HCT116 (cell line): ENCODE results near the gene BTBD9.

Experiments
- CBX3 ChIP-seq: IDR thresholded peaks from 2 replicates; pipeline ENCODE4 v1.6.1; 2012; ENCODE audit warnings: low read depth
- POLR2A ChIP-seq: IDR thresholded peaks from 2 replicates; pipeline ENCODE4 v1.7.0; 2011; ENCODE audit warnings: borderline replicate concordance; ENCODE audit not compliant: insufficient read depth, insufficient read length; ENCODE audit errors: extremely low read depth
- RAD21 ChIP-seq: IDR thresholded peaks from 2 replicates; pipeline ENCODE4 v1.6.1; 2012; ENCODE audit warnings: low read depth, mild to moderate bottlenecking
- SIN3A ChIP-seq: IDR thresholded peaks from 2 replicates; pipeline ENCODE4 v1.6.1; 2012; ENCODE audit warnings: low read depth
- TF ChIP-seq, protein P1 (sequence below), 3 experiments: fragments of 200-600 bp in 1 of 3; sonication (generic) in 1 of 3; IDR thresholded peaks in 2 of 3; conservative IDR thresholded peaks in 1 of 3; 2 replicates each; pipeline ENCODE4 v1.5.1; 2012 to 2017; ENCODE audit warnings: low read depth in 2 of 3, low read length in 2 of 3, antibody characterized with exemption in 1 of 3, borderline replicate concordance in 1 of 3, control low read depth in 1 of 3, mild to moderate bottlenecking in 1 of 3, mixed read lengths in 1 of 3, mixed run types in 1 of 3, moderate library complexity in 1 of 3; ENCODE audit not compliant: insufficient read depth in 1 of 3

DNA sequence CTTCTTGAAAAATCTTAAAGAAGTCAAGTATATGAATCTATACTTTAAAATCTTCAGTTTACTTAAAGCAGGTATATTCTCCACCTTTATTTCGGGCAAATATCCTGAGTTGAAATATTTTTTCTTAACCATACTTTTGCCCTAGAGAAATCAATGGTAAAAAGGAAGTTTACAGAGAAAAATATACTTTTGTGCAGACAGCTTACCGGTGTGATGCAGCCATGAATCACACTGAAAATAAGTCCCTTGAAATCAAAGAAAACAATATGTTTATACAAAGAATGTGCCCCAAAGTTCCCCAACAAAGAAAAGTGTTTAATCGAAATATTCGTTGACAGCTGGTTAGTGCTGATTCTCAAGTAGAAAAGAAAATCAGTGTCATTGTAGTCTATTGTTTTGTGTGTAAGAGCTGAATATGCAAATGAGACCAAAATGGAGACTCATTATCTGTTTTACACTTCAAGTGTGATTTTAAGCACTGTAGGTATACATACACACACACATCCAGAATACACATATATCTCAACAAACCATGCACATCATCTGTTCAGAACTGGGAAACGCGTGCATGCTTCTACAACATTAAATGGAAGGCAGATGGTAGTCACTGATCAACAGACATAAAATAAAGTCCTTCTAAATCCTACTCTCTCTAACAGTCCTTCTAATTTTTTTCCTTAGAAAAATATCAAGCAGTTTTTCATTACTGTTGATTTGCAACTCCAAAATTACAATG is 73.3 kb downstream of the BTBD9 start:
- TF ChIP-seq SIN3A (no peak), POLR2A (no peak), CBX3 (no peak), RAD21 (no peak)
- TF ChIP-seq, protein P1, sequence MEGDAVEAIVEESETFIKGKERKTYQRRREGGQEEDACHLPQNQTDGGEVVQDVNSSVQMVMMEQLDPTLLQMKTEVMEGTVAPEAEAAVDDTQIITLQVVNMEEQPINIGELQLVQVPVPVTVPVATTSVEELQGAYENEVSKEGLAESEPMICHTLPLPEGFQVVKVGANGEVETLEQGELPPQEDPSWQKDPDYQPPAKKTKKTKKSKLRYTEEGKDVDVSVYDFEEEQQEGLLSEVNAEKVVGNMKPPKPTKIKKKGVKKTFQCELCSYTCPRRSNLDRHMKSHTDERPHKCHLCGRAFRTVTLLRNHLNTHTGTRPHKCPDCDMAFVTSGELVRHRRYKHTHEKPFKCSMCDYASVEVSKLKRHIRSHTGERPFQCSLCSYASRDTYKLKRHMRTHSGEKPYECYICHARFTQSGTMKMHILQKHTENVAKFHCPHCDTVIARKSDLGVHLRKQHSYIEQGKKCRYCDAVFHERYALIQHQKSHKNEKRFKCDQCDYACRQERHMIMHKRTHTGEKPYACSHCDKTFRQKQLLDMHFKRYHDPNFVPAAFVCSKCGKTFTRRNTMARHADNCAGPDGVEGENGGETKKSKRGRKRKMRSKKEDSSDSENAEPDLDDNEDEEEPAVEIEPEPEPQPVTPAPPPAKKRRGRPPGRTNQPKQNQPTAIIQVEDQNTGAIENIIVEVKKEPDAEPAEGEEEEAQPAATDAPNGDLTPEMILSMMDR (IDR thresholded peaks at IDR 0.05 in 2 of 3, conservative IDR thresholded peaks at IDR 0.05 in 1 of 3; ENCODE audit: borderline replicate concordance in 1 of 3, insufficient read depth in 1 of 3, low read depth in 2 of 3, low read length in 2 of 3) = no peak
